ENCODE data around the gene CTSA. TPM values are rescaled to one million over a fixed set of nuclear protein-coding genes. Genes with fewer than 3 reads are reported as not detected.

The CTSA gene
- total and polyA plus RNA-seq, 9 of the 15 experiments (the other 6 are each of a cell fraction or from before 2014, with no cell fraction given): 8.8 to 61.7 (median 28.3) TPM

GRCh38 chr20:45935416-45936046 lies 44.4 kb downstream of the CTSA start (continued):
- TF ChIP-seq, protein P1, sequence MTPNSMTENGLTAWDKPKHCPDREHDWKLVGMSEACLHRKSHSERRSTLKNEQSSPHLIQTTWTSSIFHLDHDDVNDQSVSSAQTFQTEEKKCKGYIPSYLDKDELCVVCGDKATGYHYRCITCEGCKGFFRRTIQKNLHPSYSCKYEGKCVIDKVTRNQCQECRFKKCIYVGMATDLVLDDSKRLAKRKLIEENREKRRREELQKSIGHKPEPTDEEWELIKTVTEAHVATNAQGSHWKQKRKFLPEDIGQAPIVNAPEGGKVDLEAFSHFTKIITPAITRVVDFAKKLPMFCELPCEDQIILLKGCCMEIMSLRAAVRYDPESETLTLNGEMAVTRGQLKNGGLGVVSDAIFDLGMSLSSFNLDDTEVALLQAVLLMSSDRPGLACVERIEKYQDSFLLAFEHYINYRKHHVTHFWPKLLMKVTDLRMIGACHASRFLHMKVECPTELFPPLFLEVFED (CRISPR knock-in tag; conservative IDR thresholded peaks at IDR 0.05): no peak
- TF ChIP-seq ZNF24 (IDR thresholded peaks at IDR 0.05) (no peak; the same call in 1 of the 2 replicates), MCM2 (IDR thresholded peaks at IDR 0.05; ENCODE audit: low read depth) (no peak), THRAP3 (IDR thresholded peaks at IDR 0.05; ENCODE audit: borderline replicate concordance) (no peak), WHSC1 (IDR thresholded peaks at IDR 0.05; ENCODE audit: low read length) (no peak), TCFL5 (CRISPR knock-in tag; conservative IDR thresholded peaks at IDR 0.05) (no peak), BCLAF1 (IDR thresholded peaks at IDR 0.05; ENCODE audit: borderline replicate concordance in 1 of 2, control insufficient read depth in 1 of 2, low read depth in 2 of 2, low read length in 1 of 2) (0 out of 4 replicates have a peak, but pooled peaks of 1 of the 2 experiments have one; percentile 83), HDAC1 (IDR thresholded peaks at IDR 0.05) (peak in 1 of 2 experiments; percentile 95; a peak in 2 of 4 replicates), ZNF3 (CRISPR knock-in tag; IDR thresholded peaks at IDR 0.05) (no peak), FOXK1 (CRISPR knock-in tag; IDR thresholded peaks at IDR 0.05; ENCODE audit: borderline replicate concordance) (no peak), ZFPM2 (CRISPR knock-in tag; IDR thresholded peaks at IDR 0.05) (no peak), GATAD2B (IDR thresholded peaks at IDR 0.05; ENCODE audit: borderline replicate concordance) (no peak), SAFB2 (IDR thresholded peaks at IDR 0.05; ENCODE audit: borderline replicate concordance, low read depth, low read length, severe bottlenecking) (no peak), RAD51 (IDR thresholded peaks at IDR 0.05; ENCODE audit: borderline replicate concordance, low read depth) (0 out of 2 replicates have a peak, but pooled peaks have one; percentile 5), TRIM28 (IDR thresholded peaks at IDR 0.05) (no peak), POLR2AphosphoS5 (IDR thresholded peaks at IDR 0.05; ENCODE audit: control insufficient read depth, insufficient read depth, low read depth, low read length) (no peak), ZBTB2 (IDR thresholded peaks at IDR 0.05) (no peak; the same call in 1 of the 2 replicates)
- TF ChIP-seq, protein P2, sequence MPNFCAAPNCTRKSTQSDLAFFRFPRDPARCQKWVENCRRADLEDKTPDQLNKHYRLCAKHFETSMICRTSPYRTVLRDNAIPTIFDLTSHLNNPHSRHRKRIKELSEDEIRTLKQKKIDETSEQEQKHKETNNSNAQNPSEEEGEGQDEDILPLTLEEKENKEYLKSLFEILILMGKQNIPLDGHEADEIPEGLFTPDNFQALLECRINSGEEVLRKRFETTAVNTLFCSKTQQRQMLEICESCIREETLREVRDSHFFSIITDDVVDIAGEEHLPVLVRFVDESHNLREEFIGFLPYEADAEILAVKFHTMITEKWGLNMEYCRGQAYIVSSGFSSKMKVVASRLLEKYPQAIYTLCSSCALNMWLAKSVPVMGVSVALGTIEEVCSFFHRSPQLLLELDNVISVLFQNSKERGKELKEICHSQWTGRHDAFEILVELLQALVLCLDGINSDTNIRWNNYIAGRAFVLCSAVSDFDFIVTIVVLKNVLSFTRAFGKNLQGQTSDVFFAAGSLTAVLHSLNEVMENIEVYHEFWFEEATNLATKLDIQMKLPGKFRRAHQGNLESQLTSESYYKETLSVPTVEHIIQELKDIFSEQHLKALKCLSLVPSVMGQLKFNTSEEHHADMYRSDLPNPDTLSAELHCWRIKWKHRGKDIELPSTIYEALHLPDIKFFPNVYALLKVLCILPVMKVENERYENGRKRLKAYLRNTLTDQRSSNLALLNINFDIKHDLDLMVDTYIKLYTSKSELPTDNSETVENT (CRISPR knock-in tag; IDR thresholded peaks at IDR 0.05): no peak

Measured in K562 (cell line).